ENCODE data around the gene RAPGEF2.
"Not testable (repeated sequence)": the region's sequence is repeated elsewhere in the genome, so short reads cannot be mapped to it uniquely, and the experiment has no call there.

The RAPGEF2 gene

GRCh38 chr4:159102622-159103383 is at the start of gene RAPGEF2:
Gene RAPGEF2, plus strand, starts transcription at chr4:159103079. Its CDS starts 1,084 bp downstream, at chr4:159104163.
- peak; percentile 69 to 76 for DNase-seq (ENCODE audit: low read depth in 1 of 2, low spot score in 1 of 2)

- no peak for DNase-seq (ENCODE audit: low read depth in 1 of 2, low spot score in 1 of 2)
These were observed 47.0 kb upstream of the RAPGEF2 start for GRCh38 chr4:159055833-159056232.

DNA sequence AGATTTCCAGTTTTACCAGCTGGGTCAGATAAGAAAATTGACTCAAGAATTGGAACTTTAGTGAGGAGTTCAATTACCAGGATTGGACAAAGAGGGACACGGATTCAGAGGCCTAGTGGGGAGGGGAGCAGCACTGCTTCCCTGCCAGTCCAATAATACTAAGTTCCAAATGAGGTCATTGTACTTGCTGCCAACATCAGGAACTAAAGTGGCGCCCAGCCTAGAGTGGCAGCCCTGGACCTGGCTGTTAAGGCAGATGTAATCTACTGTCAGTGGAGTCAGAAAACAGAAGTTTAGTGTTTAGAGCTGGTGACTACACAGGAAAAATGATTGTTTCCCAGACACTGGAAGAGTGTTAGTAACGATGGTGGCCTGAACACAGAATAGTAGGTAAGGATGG is 42.7 kb upstream of the RAPGEF2 start:
- DNase-seq (ENCODE audit: low read depth in 1 of 2, low spot score in 1 of 2) = no peak

DNA sequence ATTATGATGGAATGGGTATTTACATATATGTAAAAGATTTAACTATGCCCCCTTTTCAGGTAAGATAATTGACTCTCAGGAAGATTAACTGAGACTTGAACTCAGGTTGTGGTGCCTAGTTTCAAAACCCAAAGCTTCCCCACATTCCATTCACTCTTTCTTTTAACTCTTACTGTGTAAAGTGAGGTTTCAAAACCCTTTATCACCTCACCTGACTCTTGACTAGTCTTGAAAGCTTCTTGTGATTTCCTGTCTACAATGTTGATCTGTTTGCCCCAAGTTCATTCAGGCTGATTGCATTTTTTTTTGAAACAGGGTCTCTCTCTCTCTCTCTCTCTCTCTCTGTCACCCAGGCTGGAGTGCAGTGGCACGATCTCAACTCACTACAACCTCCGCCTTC is 40.5 kb upstream of the RAPGEF2 start:
- no peak for DNase-seq (ENCODE audit: low read depth in 1 of 2, low spot score in 1 of 2)

GRCh38 chr4:159065513-159066240 is 37.2 kb upstream of the RAPGEF2 start:
- DNase-seq (ENCODE audit: low read depth in 1 of 2, low spot score in 1 of 2) = no peak

DNA sequence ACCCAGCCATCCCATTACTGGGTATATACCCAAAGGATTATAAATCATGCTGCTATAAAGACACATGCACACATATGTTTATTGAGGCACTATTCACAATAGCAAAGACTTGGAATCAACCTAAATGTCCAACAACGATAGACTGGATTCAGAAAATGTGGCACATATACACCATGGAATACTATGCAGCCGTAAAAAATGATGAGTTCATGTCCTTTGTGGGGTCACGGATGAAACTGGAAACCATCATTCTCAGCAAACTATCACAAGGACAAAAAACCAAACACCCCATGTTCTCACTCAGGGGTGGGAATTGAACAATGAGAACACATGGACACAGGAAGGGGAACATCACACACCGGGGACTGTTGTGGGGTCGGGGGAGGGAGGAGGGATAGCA is 34.7 kb upstream of the RAPGEF2 start:
- not testable (repeated sequence) for DNase-seq (ENCODE audit: low read depth in 1 of 2, low spot score in 1 of 2)

DNA sequence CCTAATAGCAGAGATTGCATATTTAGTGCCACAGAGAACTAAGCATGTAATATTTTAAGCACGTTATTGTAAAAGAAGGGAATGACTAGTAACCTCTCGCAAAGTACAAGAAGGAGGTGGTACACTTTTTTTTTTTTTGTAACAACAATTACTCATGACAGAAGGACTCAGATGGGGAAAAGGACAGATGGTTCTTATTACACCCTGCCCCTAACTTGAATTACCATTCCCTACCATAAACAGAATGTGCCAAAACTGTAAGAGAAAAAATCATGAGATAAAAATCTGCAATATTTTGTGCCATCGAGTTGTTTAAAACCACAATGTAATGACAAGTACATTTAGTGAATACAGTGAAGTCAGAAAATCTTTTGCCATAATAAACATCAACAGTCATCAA is 33.0 kb upstream of the RAPGEF2 start:
- no peak for DNase-seq (ENCODE audit: low read depth in 1 of 2, low spot score in 1 of 2)

DNA sequence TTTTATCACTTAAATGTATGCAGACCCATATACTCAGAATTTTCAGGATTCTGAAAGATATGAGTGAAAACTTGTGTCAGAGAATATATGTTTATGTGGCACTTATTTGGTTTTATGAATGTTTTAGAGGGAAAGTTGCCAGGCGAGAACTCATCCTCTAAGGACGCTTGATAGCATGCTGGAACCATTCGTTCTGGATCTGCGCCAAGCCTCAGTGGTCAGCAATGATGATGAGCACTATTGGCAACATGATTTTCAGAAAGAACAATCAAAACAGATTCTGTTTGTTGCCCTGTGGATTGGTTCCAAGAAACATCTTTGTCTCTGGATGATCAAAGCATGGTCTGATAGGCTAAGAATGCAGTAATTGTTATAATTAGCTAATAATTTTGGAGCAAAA is 32.1 kb upstream of the RAPGEF2 start:
- DNase-seq (ENCODE audit: low read depth in 1 of 2, low spot score in 1 of 2) = no peak

DNA sequence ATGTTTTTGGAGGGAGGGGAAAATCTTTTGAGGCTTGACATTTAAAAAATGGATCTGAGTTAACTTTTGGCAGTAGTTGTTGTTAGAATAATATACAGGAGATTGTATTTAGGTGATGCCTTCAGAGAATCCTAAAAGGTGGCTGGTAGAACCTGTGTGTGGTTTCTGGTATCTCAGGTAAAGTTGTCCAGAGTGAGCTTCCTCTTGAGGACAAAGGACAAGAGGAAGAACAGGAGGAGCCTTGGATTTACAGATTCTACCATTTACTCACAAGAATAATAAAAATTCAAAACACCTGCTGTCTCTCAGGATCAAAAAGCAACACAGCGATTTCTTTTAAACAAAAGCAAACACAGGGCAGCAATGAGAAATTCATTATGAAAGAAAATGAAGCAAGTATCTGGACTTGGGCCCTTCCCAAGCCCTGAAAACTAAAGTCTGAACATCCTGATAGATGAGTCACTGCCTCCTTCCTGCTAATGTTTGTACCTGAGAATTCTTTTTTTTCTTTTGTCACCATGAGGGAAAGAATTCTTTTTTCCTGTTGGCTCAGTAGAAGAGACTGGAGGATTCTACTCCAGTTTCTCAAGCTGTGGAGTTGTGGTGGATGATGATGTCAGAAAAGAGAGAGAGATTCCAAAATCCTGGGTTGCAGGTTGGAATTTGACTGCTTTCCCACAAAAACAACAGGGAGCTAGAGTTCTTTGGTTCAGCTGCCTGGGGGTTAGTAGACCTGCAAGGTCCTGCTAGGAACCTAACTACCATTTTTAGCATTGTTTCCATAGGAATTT is 31.5 kb upstream of the RAPGEF2 start:
- no peak for DNase-seq (ENCODE audit: low read depth in 1 of 2, low spot score in 1 of 2)

GRCh38 chr4:159071969-159072765 is 30.7 kb upstream of the RAPGEF2 start:
- DNase-seq (ENCODE audit: low read depth in 1 of 2, low spot score in 1 of 2) = no peak

GRCh38 chr4:159075531-159075932 is 27.3 kb upstream of the RAPGEF2 start:
- DNase-seq (ENCODE audit: low read depth in 1 of 2, low spot score in 1 of 2) = no peak

DNA sequence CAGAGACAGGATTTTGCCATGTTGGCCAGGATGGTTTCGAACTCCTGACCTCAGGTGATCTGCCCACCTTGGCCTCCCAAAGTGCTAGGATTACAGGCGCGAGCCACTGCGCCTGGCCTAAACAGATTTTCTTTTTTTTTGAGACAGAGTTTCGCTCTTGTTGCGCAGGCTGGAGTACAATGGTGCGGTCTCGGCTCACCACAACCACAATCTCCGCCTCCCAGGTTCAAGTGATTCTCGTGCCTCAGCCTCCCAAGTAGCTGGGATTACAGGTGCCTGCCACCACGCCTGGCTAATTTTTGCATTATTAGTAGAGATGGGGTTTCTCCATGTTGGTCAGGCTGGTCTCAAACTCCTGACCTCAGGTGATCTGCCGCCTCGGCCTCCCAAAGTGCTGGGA is 25.9 kb upstream of the RAPGEF2 start:
- not testable (repeated sequence) for DNase-seq (ENCODE audit: low read depth in 1 of 2, low spot score in 1 of 2)

- no peak for DNase-seq (ENCODE audit: low read depth in 1 of 2, low spot score in 1 of 2)
These were observed 25.0 kb upstream of the RAPGEF2 start for GRCh38 chr4:159077702-159078495.

GRCh38 chr4:159079074-159079473 is 23.8 kb upstream of the RAPGEF2 start:
- DNase-seq (ENCODE audit: low read depth in 1 of 2, low spot score in 1 of 2) = no peak

DNA sequence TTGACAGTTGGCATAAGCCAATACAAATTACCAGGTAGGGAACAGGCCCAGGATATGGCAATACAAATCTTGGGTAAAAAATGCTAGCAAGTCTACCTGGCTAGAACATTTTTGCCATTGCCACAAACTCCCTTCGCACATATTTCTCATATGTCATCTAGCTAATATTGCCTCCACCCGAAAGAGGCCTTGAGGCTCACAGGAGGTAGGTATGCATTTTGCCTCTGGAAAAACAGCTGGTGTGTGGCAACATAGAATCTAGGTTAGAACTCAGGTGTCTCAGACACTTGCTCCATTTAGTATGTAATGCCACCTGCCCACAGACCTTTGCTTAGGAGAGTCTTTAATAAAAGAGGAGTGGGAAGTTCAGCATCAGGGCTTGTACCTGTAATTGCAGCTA is 16.3 kb upstream of the RAPGEF2 start:
- DNase-seq (ENCODE audit: low read depth in 1 of 2, low spot score in 1 of 2) = no peak

- DNase-seq (ENCODE audit: low read depth in 1 of 2, low spot score in 1 of 2) = no peak
These were observed 12.6 kb upstream of the RAPGEF2 start for GRCh38 chr4:159090255-159090654.

DNA sequence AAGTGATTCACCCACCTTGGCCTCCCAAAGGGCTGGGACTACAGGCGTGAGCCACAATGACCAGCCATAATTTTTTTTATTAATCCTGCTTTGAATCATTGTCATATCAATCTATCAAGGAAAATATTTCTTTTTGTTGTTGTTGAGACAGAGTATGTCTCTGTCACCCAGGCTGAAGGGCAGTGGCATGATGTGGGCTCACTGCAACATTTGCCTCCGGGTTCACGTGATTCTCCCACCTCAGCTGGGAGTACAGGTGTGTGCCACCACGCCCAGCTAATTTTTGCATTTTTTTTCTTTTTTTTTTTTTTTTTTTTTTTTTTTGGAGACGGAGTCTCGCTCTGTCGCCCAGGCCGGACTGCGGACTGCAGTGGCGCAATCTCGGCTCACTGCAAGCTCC is 8.7 kb upstream of the RAPGEF2 start:
- DNase-seq (ENCODE audit: low read depth in 1 of 2, low spot score in 1 of 2) = not testable (repeated sequence)

DNA sequence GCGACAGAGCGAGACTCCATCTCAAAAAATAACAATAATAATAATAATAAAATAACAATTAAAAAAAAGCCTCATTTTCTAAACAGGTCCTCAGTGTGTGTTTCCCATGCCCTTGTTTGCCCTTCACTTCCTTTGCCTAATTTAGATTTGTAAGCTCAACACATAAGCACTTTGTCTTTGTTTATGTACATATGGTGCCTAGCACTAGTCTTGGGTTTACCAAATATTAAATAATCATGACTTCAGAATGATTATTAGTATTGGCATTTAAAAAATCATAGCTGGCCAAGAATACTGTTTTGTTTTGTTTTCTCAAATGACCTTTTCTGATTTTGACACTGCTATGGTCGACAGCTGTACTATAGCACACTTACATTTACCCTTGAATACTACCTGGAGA is 6.4 kb upstream of the RAPGEF2 start:
- no peak for DNase-seq (ENCODE audit: low read depth in 1 of 2, low spot score in 1 of 2)

- no peak for DNase-seq (ENCODE audit: low read depth in 1 of 2, low spot score in 1 of 2)
These were observed 5.7 kb upstream of the RAPGEF2 start for GRCh38 chr4:159097144-159097543.

GRCh38 chr4:159097785-159098184 is 5.1 kb upstream of the RAPGEF2 start:
- no peak for DNase-seq (ENCODE audit: low read depth in 1 of 2, low spot score in 1 of 2)

All from stimulated activated CD4-positive, alpha-beta T cell treated with anti-CD3 and anti-CD28 coated beads, Interleukin-15, amount 100 ng/mL, for 1 hour (primary cell).